Panc1 (cell line): ENCODE data around the gene PLA2G4C. TPM values are rescaled to one million over a fixed set of nuclear protein-coding genes. Genes with fewer than 3 reads are reported as not detected.
A peak's percentile ranks its signal among the peaks of the same experiment; 100 is the strongest.

ENCODE experiments used
- ATAC-seq: fragments of 200-7000 bp; cut with Tn5 transposase; 2 replicates; pipeline ENCODE4 v1.9.1; 2020; ENCODE audit warnings: mild to moderate bottlenecking, moderate library complexity
- BruUV-seq: library from RNA; stranded (reverse); fragments of 400-500 nt; replicated peaks from 2 replicates; lab custom pipeline; 2021; lab: Mats Ljungman, UMichigan
- CTCF ChIA-PET: fragments of 300-600 bp; sonication (Branson Sonifier 250); formaldehyde crosslinking; loops from one replicate; lab custom pipeline; 2022; ENCODE audit warnings: antibody characterized with exemption; lab: Charles Lee
- POLR2A ChIA-PET: fragments of 300-600 bp; sonication (Branson Sonifier 250); formaldehyde crosslinking; loops from one replicate; lab custom pipeline; 2022; ENCODE audit warnings: antibody characterized with exemption; lab: Charles Lee
- DNase-seq: peaks from one replicate; pipeline ENCODE4 v3.0.0-alpha.2; 2010; ENCODE audit warnings: low read depth, low spot score
- H3K27ac ChIP-seq: 2 replicates; pipeline ENCODE4 v1.5.1; 2011; ENCODE audit warnings: mild to moderate bottlenecking, low read length, inconsistent platforms
- H3K27me3 ChIP-seq: fragments of 200-500 bp; sonication (Bioruptor generic); 2 replicates; pipeline ENCODE4 v1.6.0; 2014; ENCODE audit warnings: low read length, inconsistent platforms; ENCODE audit not compliant: control insufficient read depth, insufficient read depth
- H3K36me3 ChIP-seq: fragments of 200-500 bp; sonication (Bioruptor generic); 2 replicates; pipeline ENCODE4 v1.5.1; 2014; ENCODE audit warnings: inconsistent platforms, mild to moderate bottlenecking, low read length, moderate library complexity; ENCODE audit not compliant: control insufficient read depth, insufficient read depth
- H3K4me1 ChIP-seq: 2 replicates; pipeline ENCODE4 v1.5.1; 2011; ENCODE audit warnings: inconsistent platforms, mild to moderate bottlenecking, low read length, moderate library complexity; ENCODE audit not compliant: control insufficient read depth, insufficient read depth
- H3K4me3 ChIP-seq, 2 experiments: 2 replicates each; pipeline ENCODE4 v1.5.1; 2011 to 2012; ENCODE audit warnings: low read depth in 2 of 2, low read length in 2 of 2, mild to moderate bottlenecking in 2 of 2, inconsistent platforms in 1 of 2, moderate library complexity in 1 of 2
- H3K9me3 ChIP-seq: fragments of 200-500 bp; sonication (Bioruptor generic); 2 replicates; pipeline ENCODE4 v1.5.1; 2014; ENCODE audit warnings: low read depth, mild to moderate bottlenecking, inconsistent platforms, low read length, moderate library complexity; ENCODE audit not compliant: control insufficient read depth, insufficient read depth
- POLR2AphosphoS5 ChIP-seq: IDR thresholded peaks from 2 replicates; pipeline ENCODE4 v1.6.1; 2012; ENCODE audit warnings: mild to moderate bottlenecking, low read depth, low read length, moderate library complexity
- REST ChIP-seq, 2 experiments: IDR thresholded peaks; 2 replicates each; pipeline ENCODE4 v1.6.1; 2011 to 2012; ENCODE audit warnings: low read depth in 2 of 2, control low read depth in 1 of 2, low read length in 1 of 2, mild to moderate bottlenecking in 1 of 2, moderate library complexity in 1 of 2; ENCODE audit not compliant: insufficient read depth in 1 of 2
- SIN3A ChIP-seq: IDR thresholded peaks from 2 replicates; pipeline ENCODE4 v1.6.1; 2012; ENCODE audit warnings: low read depth, mild to moderate bottlenecking, low read length, moderate library complexity, borderline replicate concordance; ENCODE audit not compliant: insufficient read depth
- TCF7L2 ChIP-seq: IDR thresholded peaks from 2 replicates; pipeline ENCODE4 v1.6.1; 2011; ENCODE audit warnings: mild to moderate bottlenecking, low read depth, low read length, inconsistent platforms
- in situ Hi-C: cut with HindIII; loops from 2 replicates; pipeline ENCODE4 v1.10.0; 2016; ENCODE audit warnings: low sequenced_read_pairs, low pct_unique_long_range_greater_than_20kb
- intact Hi-C: fragments of 100-400 bp; cut with micrococcal nuclease; formaldehyde crosslinking; loops from one replicate; pipeline ENCODE4 v1.10.0; 2022; ENCODE audit not compliant: unreplicated experiment
- total RNA-seq: library from RNA; stranded (reverse); gene quantifications from one replicate; pipeline ENCODE4 v1.2.1, GENCODE V29; 2021; ENCODE audit not compliant: unreplicated experiment
- TF ChIP-seq, protein P1 (sequence below): fragments of 450-650 bp; IDR thresholded peaks from 2 replicates; pipeline ENCODE4 v1.5.1; 2017; ENCODE audit warnings: mild to moderate bottlenecking

The PLA2G4C gene
- total RNA-seq, 1 experiment from 2014 or later = 2.0 TPM

GRCh38 chr19:48111280-48111679 lies 663 bp upstream of the PLA2G4C start:
- Histone ChIP-seq H3K4me3 (no peak overlapping the region), H3K36me3 (no peaks in the 10 kb centered on the region), H3K4me1 (no peaks in the 10 kb centered on the region; the same call in 1 of the 2 replicates), H3K9me3 (no peaks in the 10 kb centered on the region), H3K27ac (0 out of 2 replicates have a peak overlapping the region, but pooled peaks have one; percentile 78), H3K27me3 (no peaks in the 10 kb centered on the region)
- intact Hi-C loops (no loop called here), in situ Hi-C loops (no loop called here)
- no peak for ATAC-seq
- DNase-seq = no peak
- ChIA-PET POLR2A (no interaction called here), CTCF (no interaction called here)
- BruUV-seq = no TSS peak
- no peak for TF ChIP-seq REST (IDR thresholded peaks at IDR 0.05; ENCODE audit: insufficient read depth in 1 of 2, low read depth in 2 of 2, low read length in 1 of 2)
- no peak for TF ChIP-seq POLR2AphosphoS5
- no peak for TF ChIP-seq TCF7L2
- TF ChIP-seq SIN3A = no peak
- TF ChIP-seq, protein P1, sequence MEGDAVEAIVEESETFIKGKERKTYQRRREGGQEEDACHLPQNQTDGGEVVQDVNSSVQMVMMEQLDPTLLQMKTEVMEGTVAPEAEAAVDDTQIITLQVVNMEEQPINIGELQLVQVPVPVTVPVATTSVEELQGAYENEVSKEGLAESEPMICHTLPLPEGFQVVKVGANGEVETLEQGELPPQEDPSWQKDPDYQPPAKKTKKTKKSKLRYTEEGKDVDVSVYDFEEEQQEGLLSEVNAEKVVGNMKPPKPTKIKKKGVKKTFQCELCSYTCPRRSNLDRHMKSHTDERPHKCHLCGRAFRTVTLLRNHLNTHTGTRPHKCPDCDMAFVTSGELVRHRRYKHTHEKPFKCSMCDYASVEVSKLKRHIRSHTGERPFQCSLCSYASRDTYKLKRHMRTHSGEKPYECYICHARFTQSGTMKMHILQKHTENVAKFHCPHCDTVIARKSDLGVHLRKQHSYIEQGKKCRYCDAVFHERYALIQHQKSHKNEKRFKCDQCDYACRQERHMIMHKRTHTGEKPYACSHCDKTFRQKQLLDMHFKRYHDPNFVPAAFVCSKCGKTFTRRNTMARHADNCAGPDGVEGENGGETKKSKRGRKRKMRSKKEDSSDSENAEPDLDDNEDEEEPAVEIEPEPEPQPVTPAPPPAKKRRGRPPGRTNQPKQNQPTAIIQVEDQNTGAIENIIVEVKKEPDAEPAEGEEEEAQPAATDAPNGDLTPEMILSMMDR = no peak

DNA sequence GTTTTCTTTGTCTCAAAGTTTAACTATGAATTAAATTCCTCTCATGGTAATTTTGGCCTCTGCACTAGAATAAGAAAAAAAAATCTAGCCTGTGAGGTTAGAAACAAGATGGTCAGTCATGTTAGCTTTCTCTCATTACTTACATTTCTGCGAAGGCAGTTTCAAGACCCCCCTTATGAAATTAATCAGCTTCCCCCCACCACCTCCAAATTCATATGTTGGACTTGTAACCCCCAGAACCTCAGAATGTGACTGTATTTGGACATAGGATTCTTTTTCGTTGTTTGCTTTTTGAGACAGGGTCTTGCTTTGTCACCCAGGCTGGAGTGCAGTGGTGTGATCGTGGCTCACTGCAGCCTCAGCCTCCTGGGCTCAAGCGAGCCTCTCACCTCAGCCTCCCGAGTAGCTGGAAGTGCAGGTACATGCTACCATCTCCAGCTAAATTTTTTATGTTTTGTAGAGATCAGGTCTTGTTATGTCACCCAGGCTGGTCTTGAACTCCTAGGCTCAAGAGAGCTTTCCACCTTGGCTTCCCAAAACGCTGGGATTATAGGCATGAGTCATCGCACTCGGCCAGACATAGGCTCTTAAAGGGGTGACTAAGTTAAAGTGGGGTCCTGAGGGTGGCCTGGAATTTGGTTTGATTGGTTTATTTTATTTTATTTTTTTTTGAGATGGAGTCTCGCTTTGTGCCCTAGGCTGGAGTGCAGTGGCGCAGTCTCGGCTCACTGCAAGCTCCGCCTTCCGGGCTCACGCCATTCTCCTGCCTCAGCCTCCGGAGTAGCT lies 1.4 kb downstream of the PLA2G4C start:
- Histone ChIP-seq H3K27me3 (no peaks in the 10 kb centered on the region), H3K4me1 (no peaks in the 10 kb centered on the region; the same call in 1 of the 2 replicates), H3K36me3 (no peaks in the 10 kb centered on the region), H3K27ac (no peak overlapping the region), H3K4me3 (no peak overlapping the region), H3K9me3 (no peaks in the 10 kb centered on the region)
- TSS peak; percentile 73 for BruUV-seq
- DNase-seq (no peak), ATAC-seq (no peak)
- intact Hi-C loops (no loop called here), in situ Hi-C loops (no loop called here)
- ChIA-PET CTCF (no interaction called here), POLR2A (no interaction called here)
- no peak for TF ChIP-seq POLR2AphosphoS5
- no peak for TF ChIP-seq REST (IDR thresholded peaks at IDR 0.05; ENCODE audit: insufficient read depth in 1 of 2, low read depth in 2 of 2, low read length in 1 of 2)
- TF ChIP-seq SIN3A = no peak
- TF ChIP-seq TCF7L2 = no peak
- TF ChIP-seq, protein P1 = no peak
